ENCODE data around the gene BNC2.

- TF ChIP-seq CTCF (IDR thresholded peaks at IDR 0.05; ENCODE audit: poor library complexity) (no peak), EZH2 (IDR thresholded peaks at IDR 0.05; ENCODE audit: borderline replicate concordance) (no peak)
Measured at GRCh38 chr9:16690628-16691027, 179.8 kb downstream of the BNC2 start.
